Tongue (tissue), 2 donors: ENCODE measurements around the gene POU6F2. TPM values are rescaled to one million over a fixed set of nuclear protein-coding genes. Genes with fewer than 3 reads are reported as not detected.
A peak's percentile ranks its signal among the peaks of the same experiment; 100 is the strongest.
"Not testable (repeated sequence)": the region's sequence is repeated elsewhere in the genome, so short reads cannot be mapped to it uniquely, and the experiment has no call there.

Experiments used
- DNase-seq: peaks from one replicate; pipeline ENCODE4 v3.0.0-alpha.2; 2015
- total RNA-seq: library from RNA; depleted of rRNA; stranded (reverse); fragments of >200 nt; gene quantifications from one replicate; pipeline ENCODE4 v1.2.3, GENCODE V29; 2014

POU6F2 gene
- total RNA-seq, 1 donor from 2014 or later = not detected

GRCh38 chr7:39310699-39311098, 333.0 kb downstream of the POU6F2 start:
- DNase-seq = no peak

GRCh38 chr7:39312254-39312989, 334.7 kb downstream of the POU6F2 start:
- no peak for DNase-seq

- DNase-seq = no peak
These were observed 335.7 kb downstream of the POU6F2 start for GRCh38 chr7:39313376-39313775.

GRCh38 chr7:39313974-39314373, 336.3 kb downstream of the POU6F2 start:
- no peak for DNase-seq

- DNase-seq = no peak
These were observed 339.4 kb downstream of the POU6F2 start for GRCh38 chr7:39317107-39317506.

GRCh38 chr7:39317896-39318295, 340.2 kb downstream of the POU6F2 start:
- no peak for DNase-seq

- DNase-seq = no peak
These were observed 343.5 kb downstream of the POU6F2 start for GRCh38 chr7:39321245-39321644.

GRCh38 chr7:39321909-39322498, 344.3 kb downstream of the POU6F2 start:
- DNase-seq = no peak

GRCh38 chr7:39324139-39324760, 346.5 kb downstream of the POU6F2 start:
- DNase-seq = no peak

- not testable (repeated sequence) for DNase-seq
These were observed 353.9 kb downstream of the POU6F2 start for GRCh38 chr7:39331607-39332006.

GRCh38 chr7:39332142-39332541, 354.4 kb downstream of the POU6F2 start:
- DNase-seq = no peak

GRCh38 chr7:39333701-39334100, 356.0 kb downstream of the POU6F2 start:
- DNase-seq = no peak

GRCh38 chr7:39336442-39336841, 358.7 kb downstream of the POU6F2 start:
- no peak for DNase-seq

- DNase-seq = no peak
These were observed 361.0 kb downstream of the POU6F2 start for GRCh38 chr7:39338716-39339115.

GRCh38 chr7:39339591-39339990, 361.9 kb downstream of the POU6F2 start:
- DNase-seq = no peak

GRCh38 chr7:39341083-39341482, 363.4 kb downstream of the POU6F2 start:
- DNase-seq = no peak

GRCh38 chr7:39342763-39343162, 365.1 kb downstream of the POU6F2 start:
- no peak for DNase-seq

- no peak for DNase-seq
These were observed 371.9 kb downstream of the POU6F2 start for GRCh38 chr7:39349452-39350123.

- peak; percentile 56 for DNase-seq
These were observed 376.1 kb downstream of the POU6F2 start for GRCh38 chr7:39353615-39354376.

GRCh38 chr7:39355664-39356063, 378.0 kb downstream of the POU6F2 start:
- no peak for DNase-seq

GRCh38 chr7:39356172-39356925, 378.6 kb downstream of the POU6F2 start:
- no peak for DNase-seq

- no peak for DNase-seq
These were observed 379.9 kb downstream of the POU6F2 start for GRCh38 chr7:39357648-39358047.
